IMR-90 (cell line): ENCODE results near the gene SLC35E3. TPM values are rescaled to one million over a fixed set of nuclear protein-coding genes. Genes with fewer than 3 reads are reported as not detected.
A peak's percentile ranks its signal among the peaks of the same experiment; 100 is the strongest.

Experiments used
- ATAC-seq: fragments of 200-7000 bp; cut with Tn5 transposase; 2 replicates; pipeline ENCODE4 v1.9.1; 2020; ENCODE audit warnings: low read depth, mild to moderate bottlenecking, moderate library complexity
- BruUV-seq: library from RNA; stranded (reverse); fragments of 400-500 nt; replicated peaks from 2 replicates; lab custom pipeline; 2021; lab: Mats Ljungman, UMichigan
- CTCF ChIA-PET: fragments of 300-600 bp; formaldehyde crosslinking; extraction: SDS; loops from one replicate; lab custom pipeline; 2021; ENCODE audit warnings: antibody characterized with exemption; lab: Yijun Ruan, JAX
- POLR2A ChIA-PET: fragments of 300-600 bp; sonication (Branson Sonifier 250); formaldehyde crosslinking; loops from one replicate; lab custom pipeline; 2022; ENCODE audit warnings: antibody characterized with exemption; ENCODE audit not compliant: unreplicated experiment; lab: Charles Lee
- DNase-seq: peaks from one replicate; pipeline ENCODE4 v3.0.0; 2013
- H2AFZ ChIP-seq: replicated peaks from 2 replicates; pipeline ENCODE3; 2013; ENCODE audit warnings: low read length, mild to moderate bottlenecking; ENCODE audit not compliant: poor library complexity
- H2AK5ac ChIP-seq: 2 replicates; pipeline ENCODE4 v1.6.1; 2013; ENCODE audit warnings: low read depth, low read length, inconsistent platforms
- H2AK9ac ChIP-seq: replicated peaks from 2 replicates; pipeline ENCODE3; 2013; ENCODE audit warnings: mild to moderate bottlenecking, low read depth, low read length, moderate library complexity; ENCODE audit not compliant: poor library complexity
- H2BK120ac ChIP-seq: 2 replicates; pipeline ENCODE4 v1.6.1; 2013; ENCODE audit warnings: low read depth, low read length, inconsistent platforms
- H2BK15ac ChIP-seq: 3 replicates; pipeline ENCODE4 v1.6.1; 2013; ENCODE audit warnings: low read depth, low read length, inconsistent platforms
- H2BK20ac ChIP-seq: 2 replicates; pipeline ENCODE4 v1.6.1; 2013; ENCODE audit warnings: low read depth, mild to moderate bottlenecking, inconsistent platforms, low read length, moderate library complexity
- H2BK5ac ChIP-seq: 2 replicates; pipeline ENCODE4 v1.6.1; 2013; ENCODE audit warnings: mild to moderate bottlenecking, low read depth, low read length, inconsistent platforms; ENCODE audit not compliant: poor library complexity, severe bottlenecking
- H3K14ac ChIP-seq: replicated peaks from 2 replicates; pipeline ENCODE4 v1.6.1; 2013; ENCODE audit warnings: low read depth, low read length, inconsistent platforms
- H3K18ac ChIP-seq: 2 replicates; pipeline ENCODE4 v1.6.1; 2013; ENCODE audit warnings: low read depth, low read length, control low read depth
- H3K23ac ChIP-seq: 2 replicates; pipeline ENCODE4 v1.6.1; 2013; ENCODE audit warnings: low read depth, low read length, inconsistent platforms
- H3K27ac ChIP-seq: 2 replicates; pipeline ENCODE4 v1.5.1; 2013; ENCODE audit warnings: mild to moderate bottlenecking, control low read depth, low read length; ENCODE audit not compliant: insufficient read depth
- H3K27me3 ChIP-seq: 2 replicates; pipeline ENCODE4 v1.6.1; 2013; ENCODE audit warnings: low read length; ENCODE audit not compliant: control insufficient read depth, insufficient read depth
- H3K36me3 ChIP-seq: 2 replicates; pipeline ENCODE4 v1.6.1; 2013; ENCODE audit warnings: low read length, mixed read lengths; ENCODE audit not compliant: control insufficient read depth, insufficient read depth
- H3K4ac ChIP-seq: 2 replicates; pipeline ENCODE4 v1.6.1; 2013; ENCODE audit warnings: low read depth, low read length, inconsistent platforms
- H3K4me1 ChIP-seq: 2 replicates; pipeline ENCODE4 v1.6.1; 2013; ENCODE audit warnings: low read length, mixed read lengths; ENCODE audit not compliant: control insufficient read depth, insufficient read depth
- H3K4me2 ChIP-seq: 2 replicates; pipeline ENCODE4 v1.6.1; 2013; ENCODE audit warnings: low read depth, mild to moderate bottlenecking, control low read depth, low read length, moderate library complexity
- H3K4me3 ChIP-seq: 2 replicates; pipeline ENCODE4 v1.5.1; 2013; ENCODE audit warnings: low read depth, mild to moderate bottlenecking, control low read depth, low read length, moderate library complexity; ENCODE audit not compliant: insufficient read depth
- H3K56ac ChIP-seq: 2 replicates; pipeline ENCODE4 v1.6.1; 2013; ENCODE audit warnings: low read length, inconsistent platforms; ENCODE audit not compliant: insufficient read depth; ENCODE audit errors: extremely low read depth
- H3K79me1 ChIP-seq, 2 experiments: 2 replicates each; pipeline ENCODE4 v1.6.1; 2013; ENCODE audit warnings: low read length in 2 of 2, inconsistent platforms in 1 of 2, low read depth in 1 of 2
- H3K9ac ChIP-seq: 2 replicates; pipeline ENCODE4 v1.6.1; 2013; ENCODE audit warnings: low read depth, low read length, control low read depth
- H3K9me1 ChIP-seq: 2 replicates; pipeline ENCODE4 v1.6.1; 2013; ENCODE audit warnings: low read length, inconsistent platforms; ENCODE audit not compliant: insufficient read depth
- H3K9me3 ChIP-seq: 2 replicates; pipeline ENCODE4 v1.6.1; 2013; ENCODE audit warnings: low read length; ENCODE audit not compliant: control insufficient read depth, insufficient read depth
- H4K20me1 ChIP-seq: 2 replicates; pipeline ENCODE4 v1.6.1; 2013; ENCODE audit warnings: low read length, inconsistent platforms; ENCODE audit not compliant: insufficient read depth
- H4K5ac ChIP-seq: 2 replicates; pipeline ENCODE4 v1.6.1; 2013; ENCODE audit warnings: mild to moderate bottlenecking, low read depth, low read length, control low read depth
- H4K8ac ChIP-seq, 2 experiments: 2 replicates each; pipeline ENCODE4 v1.6.1; 2013; ENCODE audit warnings: low read depth in 2 of 2, low read length in 2 of 2, control low read depth in 1 of 2, inconsistent platforms in 1 of 2
- H4K91ac ChIP-seq: 2 replicates; pipeline ENCODE4 v1.6.1; 2013; ENCODE audit warnings: low read depth, low read length, inconsistent platforms; ENCODE audit not compliant: insufficient read depth
- BHLHE40 ChIP-seq: fragments of 150-350 bp; IDR thresholded peaks from 2 replicates; pipeline ENCODE4 v1.6.1; 2016; ENCODE audit warnings: mild to moderate bottlenecking, low read depth, low read length
- MXI1 ChIP-seq: IDR thresholded peaks from 2 replicates; pipeline ENCODE4 v1.6.1; 2012; ENCODE audit warnings: low read depth, mild to moderate bottlenecking, low read length, moderate library complexity, borderline replicate concordance
- WGBS, 2 experiments: methylation state at CpG; one replicate each; pipeline versions ENCODE4 v1.1.5 to v1.1.7; 2013; ENCODE audit warnings: missing lambda C conversion rate in 2 of 2; ENCODE audit not compliant: insufficient read length in 1 of 2; ENCODE audit errors: extremely low coverage in 2 of 2; 5-methylcytosine and 5-hydroxymethylcytosine counted together
- dilution Hi-C: fragments of 300-500 bp; cut with HindIII; formaldehyde crosslinking; loops from one replicate; pipeline ENCODE4 v1.14.3; 2018; ENCODE audit warnings: low sequenced_read_pairs; ENCODE audit not compliant: unreplicated experiment
- in situ Hi-C: fragments of 300-500 bp; cut with MboI; formaldehyde crosslinking; loops from 3 replicates; pipeline ENCODE4 v1.14.3; 2019; ENCODE audit warnings: low sequenced_read_pairs, inconsistent platforms, mixed read lengths
- intact Hi-C: fragments of 100-400 bp; cut with micrococcal nuclease; formaldehyde crosslinking; loops from 2 replicates; pipeline ENCODE4 v1.10.0; 2022
- polyA plus RNA-seq, 3 experiments: library from polyadenylated mRNA; depleted of rRNA; stranded (reverse); fragments of >200 nt; gene quantifications; 2 replicates each; pipeline ENCODE4 v1.2.3, GENCODE V29; 2012; ENCODE audit warnings: low replicate concordance in 1 of 3
- total RNA-seq: library from RNA; depleted of rRNA; stranded (reverse); fragments of >200 nt; gene quantifications from 2 replicates; pipeline ENCODE4 v1.2.3, GENCODE V29; 2012

The SLC35E3 gene
- total and polyA plus RNA-seq, 2 of the 4 experiments (the other 2 are of a cell fraction): 3.6 to 5.1 TPM

GRCh38 chr12:68813242-68813593 lies 67.2 kb downstream of the SLC35E3 start:
- no CpG with 5 or more reads among the region's 2 CpGs for WGBS, 2 experiments
- Histone ChIP-seq H3K9me1 (no peaks in the 10 kb centered on the region), H3K36me3 (peaks cover 50% of the 10 kb centered on the region), H3K14ac (no peak overlapping the region), H2AFZ (no peak overlapping the region), H3K4me2 (peak overlapping the region; percentile 36; the same call in 1 of the 2 replicates), H4K91ac (no peak overlapping the region), H4K5ac (no peak overlapping the region), H3K9ac (no peak overlapping the region), H3K27me3 (no peaks in the 10 kb centered on the region), H2BK20ac (no peak overlapping the region), H3K9me3 (no peaks in the 10 kb centered on the region), H3K4ac (no peak overlapping the region), H3K4me3 (no peak overlapping the region), H2BK15ac (no peak overlapping the region), H3K79me1 (peaks cover 20 to 24% of the 10 kb centered on the region in 2 experiments), H4K8ac (no peak overlapping the region), H3K56ac (no peak overlapping the region), H2BK120ac (no peak overlapping the region), H2AK9ac (no peak overlapping the region), H4K20me1 (peaks cover 49% of the 10 kb centered on the region), H3K27ac (no peak overlapping the region), H3K18ac (no peak overlapping the region), H2BK5ac (no peak overlapping the region), H3K23ac (no peak overlapping the region), H3K4me1 (peaks cover 2% of the 10 kb centered on the region; the same call in 1 of the 2 replicates), H2AK5ac (no peak overlapping the region)
- no peak for TF ChIP-seq MXI1
- TF ChIP-seq BHLHE40: no peak
- dilution Hi-C loops (no loop called here), in situ Hi-C loops (no loop called here), intact Hi-C loops (no loop called here)
- ChIA-PET CTCF (interaction anchor here (1.4 kb wide), 1 partner anchor 8 kb away, joined by 4 read pairs; no protein-coding TSS in a partner anchor), POLR2A (interaction anchor here (0.6 kb wide), 1 partner anchor 37 kb away, joined by 6 read pairs; no protein-coding TSS in a partner anchor)
- DNase-seq (no peak), ATAC-seq (no peak)
- no TSS peak for BruUV-seq
